Smooth muscle cell (in vitro differentiated cells): Measurements from ENCODE around the gene ME3. TPM values are rescaled to one million over a fixed set of nuclear protein-coding genes. Genes with fewer than 3 reads are reported as not detected.
"Not testable (repeated sequence)": the region's sequence is repeated elsewhere in the genome, so short reads cannot be mapped to it uniquely, and the experiment has no call there.

Source experiments
- DNase-seq: peaks from one replicate; lab custom pipeline; 2025; ENCODE audit not compliant: unreplicated experiment; lab: John Stamatoyannopoulos, UW
- H2AFZ ChIP-seq: fragments of 200-600 bp; sonication (generic); 2 replicates; pipeline ENCODE4 v1.6.0; 2016; ENCODE audit warnings: antibody characterized with exemption, low read depth, mild to moderate bottlenecking
- H3F3A ChIP-seq: fragments of 200-600 bp; sonication (generic); 2 replicates; pipeline ENCODE4 v1.6.0; 2017; ENCODE audit warnings: antibody characterized with exemption, low read depth
- H3K27ac ChIP-seq: fragments of 200-600 bp; sonication (generic); 2 replicates; pipeline ENCODE4 v1.5.1; 2016; ENCODE audit warnings: low read depth, mild to moderate bottlenecking
- H3K27me3 ChIP-seq: fragments of 200-600 bp; sonication (generic); 2 replicates; pipeline ENCODE4 v1.6.1; 2016; ENCODE audit warnings: low read depth, mild to moderate bottlenecking
- H3K36me3 ChIP-seq: fragments of 200-600 bp; sonication (generic); 2 replicates; pipeline ENCODE4 v1.5.1; 2016; ENCODE audit warnings: low read depth
- H3K4me1 ChIP-seq: fragments of 200-600 bp; sonication (generic); 2 replicates; pipeline ENCODE4 v1.5.1; 2016; ENCODE audit warnings: low read depth
- H3K4me2 ChIP-seq: fragments of 200-600 bp; sonication (generic); 2 replicates; pipeline ENCODE4 v1.6.0; 2016; ENCODE audit warnings: mild to moderate bottlenecking
- H3K4me3 ChIP-seq: fragments of 200-600 bp; sonication (generic); 2 replicates; pipeline ENCODE4 v1.5.1; 2016; ENCODE audit warnings: mild to moderate bottlenecking
- H3K79me2 ChIP-seq: fragments of 200-600 bp; sonication (generic); 2 replicates; pipeline ENCODE4 v1.6.0; 2016; ENCODE audit warnings: low read depth, mild to moderate bottlenecking
- H3K9ac ChIP-seq: fragments of 200-600 bp; sonication (generic); 2 replicates; pipeline ENCODE4 v1.6.0; 2016; ENCODE audit warnings: low read depth
- H3K9me3 ChIP-seq: fragments of 200-600 bp; sonication (generic); replicated peaks from 2 replicates; pipeline ENCODE4 v1.5.1; 2016; ENCODE audit warnings: low read depth
- H4K20me1 ChIP-seq: fragments of 200-600 bp; sonication (generic); 2 replicates; pipeline ENCODE4 v1.6.0; 2016; ENCODE audit warnings: low read depth
- WGBS: methylation state at CpG from one replicate; pipeline ENCODE4 v1.1.7; 2016; ENCODE audit warnings: low lambda C conversion rate; 5-methylcytosine and 5-hydroxymethylcytosine counted together
- polyA plus RNA-seq: library from polyadenylated mRNA; unstranded; fragments of >200 nt; fragmentation: Nextera tagmentation; extraction: Ambion mirVana; gene quantifications from 2 replicates; pipeline ENCODE4 v1.2.1, GENCODE V29; 2016
- total RNA-seq: library from RNA; depleted of rRNA; stranded (reverse); fragments of >200 nt; gene quantifications from 2 replicates; pipeline ENCODE4 v1.2.3, GENCODE V29; 2014
- TF ChIP-seq, protein P1 (sequence below): fragments of 200-600 bp; sonication (generic); IDR thresholded peaks from 2 replicates; pipeline ENCODE4 v1.5.1; 2017; ENCODE audit warnings: borderline replicate concordance, mild to moderate bottlenecking, antibody characterized with exemption; ENCODE audit not compliant: insufficient read depth, poor library complexity, severe bottlenecking

The ME3 gene
- total and polyA plus RNA-seq, 2 experiments from 2014 or later, result 4.2 to 8.4 TPM

DNA sequence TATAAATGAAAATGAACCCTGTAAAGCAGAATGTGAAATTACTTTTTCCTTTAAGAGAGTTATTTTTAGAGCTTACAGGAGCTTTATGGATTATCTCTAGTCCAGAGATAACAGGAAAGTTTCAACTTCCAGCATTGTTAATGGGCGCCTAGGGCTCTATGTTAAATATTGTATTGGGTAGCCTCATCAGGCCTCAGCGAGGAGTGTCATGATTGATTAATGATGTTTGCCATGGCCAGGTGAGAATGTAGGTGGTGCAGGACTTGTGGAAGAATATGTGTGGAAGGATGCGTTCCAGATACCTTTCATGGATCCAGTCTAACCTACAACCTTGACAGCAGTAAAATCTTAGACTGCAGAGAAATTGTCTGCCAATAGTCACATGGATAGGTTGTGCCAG, 50.6 kb downstream of the ME3 start:
- Histone ChIP-seq H3K4me1 (peaks cover 9% of the 10 kb centered on the region), H4K20me1 (no peaks in the 10 kb centered on the region), H3K4me3 (no peak overlapping the region), H3K9me3 (no peaks in the 10 kb centered on the region), H3K9ac (no peak overlapping the region), H3K36me3 (no peaks in the 10 kb centered on the region), H3K27ac (peak overlapping the region; percentile 49), H3K27me3 (no peaks in the 10 kb centered on the region), H2AFZ (no peak overlapping the region), H3K79me2 (no peaks in the 10 kb centered on the region), H3F3A (no peaks in the 10 kb centered on the region), H3K4me2 (peak overlapping the region; percentile 37)
- WGBS, result 75% methylated on average over 3 of the region's 3 CpGs
- TF ChIP-seq, protein P1, sequence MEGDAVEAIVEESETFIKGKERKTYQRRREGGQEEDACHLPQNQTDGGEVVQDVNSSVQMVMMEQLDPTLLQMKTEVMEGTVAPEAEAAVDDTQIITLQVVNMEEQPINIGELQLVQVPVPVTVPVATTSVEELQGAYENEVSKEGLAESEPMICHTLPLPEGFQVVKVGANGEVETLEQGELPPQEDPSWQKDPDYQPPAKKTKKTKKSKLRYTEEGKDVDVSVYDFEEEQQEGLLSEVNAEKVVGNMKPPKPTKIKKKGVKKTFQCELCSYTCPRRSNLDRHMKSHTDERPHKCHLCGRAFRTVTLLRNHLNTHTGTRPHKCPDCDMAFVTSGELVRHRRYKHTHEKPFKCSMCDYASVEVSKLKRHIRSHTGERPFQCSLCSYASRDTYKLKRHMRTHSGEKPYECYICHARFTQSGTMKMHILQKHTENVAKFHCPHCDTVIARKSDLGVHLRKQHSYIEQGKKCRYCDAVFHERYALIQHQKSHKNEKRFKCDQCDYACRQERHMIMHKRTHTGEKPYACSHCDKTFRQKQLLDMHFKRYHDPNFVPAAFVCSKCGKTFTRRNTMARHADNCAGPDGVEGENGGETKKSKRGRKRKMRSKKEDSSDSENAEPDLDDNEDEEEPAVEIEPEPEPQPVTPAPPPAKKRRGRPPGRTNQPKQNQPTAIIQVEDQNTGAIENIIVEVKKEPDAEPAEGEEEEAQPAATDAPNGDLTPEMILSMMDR, result no peak
- DNase-seq, result no peak

DNA sequence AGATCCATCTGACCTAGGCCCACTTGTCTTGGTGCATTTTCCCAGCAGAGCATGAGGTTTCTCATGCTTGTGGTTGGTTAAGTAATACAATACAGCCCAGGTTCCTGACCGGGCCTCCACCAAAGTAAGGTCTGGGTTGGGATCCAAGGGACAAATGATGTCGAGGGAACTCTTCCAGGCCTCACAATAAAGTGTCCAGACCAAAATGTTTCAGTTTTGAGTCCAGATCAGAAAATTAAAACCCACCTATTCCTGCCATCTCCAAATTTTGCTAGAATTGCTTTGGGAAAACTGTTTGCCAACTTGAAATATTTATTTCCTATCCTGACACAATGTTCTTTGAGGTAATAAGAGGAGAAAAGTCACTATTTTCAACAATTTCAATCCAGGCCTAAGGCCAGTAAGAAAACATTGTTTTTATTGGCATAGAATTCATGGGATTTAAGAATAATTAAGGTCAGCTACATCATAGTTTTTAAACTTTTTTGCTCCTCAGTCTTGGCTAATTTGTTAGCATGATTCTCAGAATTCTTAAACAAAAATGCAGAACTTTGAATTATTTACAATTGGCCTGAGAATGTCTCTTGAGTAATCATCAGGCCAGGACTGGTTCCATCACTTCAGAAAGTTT, 51.4 kb downstream of the ME3 start:
- no peaks in the 10 kb centered on the region for H3K27me3 ChIP-seq
- peaks cover 9% of the 10 kb centered on the region for H3K4me1 ChIP-seq
- no peaks in the 10 kb centered on the region for H3K79me2 ChIP-seq
- H3K9me3 ChIP-seq, result no peaks in the 10 kb centered on the region
- peak overlapping the region; percentile 49 for H3K27ac ChIP-seq
- no peaks in the 10 kb centered on the region for H4K20me1 ChIP-seq
- TF ChIP-seq, protein P1, result no peak
- H2AFZ ChIP-seq, result peak overlapping the region; percentile 44
- H3K9ac ChIP-seq, result no peak overlapping the region
- 74% methylated on average over 2 of the region's 2 CpGs for WGBS
- no peaks in the 10 kb centered on the region for H3F3A ChIP-seq
- H3K36me3 ChIP-seq, result no peaks in the 10 kb centered on the region
- H3K4me2 ChIP-seq, result peak overlapping the region; percentile 37
- DNase-seq, result no peak
- H3K4me3 ChIP-seq, result no peak overlapping the region

DNA sequence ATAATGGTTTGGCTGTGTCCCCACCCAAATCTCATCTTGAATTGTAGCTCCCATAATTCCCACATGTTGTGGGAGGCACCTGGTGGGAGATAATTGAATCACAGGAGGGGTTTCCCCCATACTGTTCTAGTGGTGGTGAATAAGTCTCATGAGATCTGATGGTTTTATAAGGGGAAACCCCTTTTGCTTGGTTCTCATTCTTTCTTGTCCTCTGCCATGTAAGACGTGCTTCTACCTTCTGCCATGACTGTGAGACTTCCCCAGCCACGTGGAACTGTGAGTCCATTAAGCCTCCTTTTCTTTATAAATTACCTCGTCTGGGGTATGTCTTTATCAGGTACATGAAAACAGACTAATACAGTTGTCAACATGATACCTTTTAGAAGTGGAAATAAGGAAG, 53.0 kb downstream of the ME3 start:
- H3K4me3 ChIP-seq, H3K36me3 ChIP-seq, DNase-seq, H3K9ac ChIP-seq, H4K20me1 ChIP-seq, H3K4me2 ChIP-seq, H2AFZ ChIP-seq, H3K79me2 ChIP-seq, H3K27ac ChIP-seq, H3F3A ChIP-seq, H3K9me3 ChIP-seq, H3K4me1 ChIP-seq, H3K27me3 ChIP-seq: not testable (repeated sequence)
- 94% methylated on average over 3 of the region's 3 CpGs for WGBS

DNA sequence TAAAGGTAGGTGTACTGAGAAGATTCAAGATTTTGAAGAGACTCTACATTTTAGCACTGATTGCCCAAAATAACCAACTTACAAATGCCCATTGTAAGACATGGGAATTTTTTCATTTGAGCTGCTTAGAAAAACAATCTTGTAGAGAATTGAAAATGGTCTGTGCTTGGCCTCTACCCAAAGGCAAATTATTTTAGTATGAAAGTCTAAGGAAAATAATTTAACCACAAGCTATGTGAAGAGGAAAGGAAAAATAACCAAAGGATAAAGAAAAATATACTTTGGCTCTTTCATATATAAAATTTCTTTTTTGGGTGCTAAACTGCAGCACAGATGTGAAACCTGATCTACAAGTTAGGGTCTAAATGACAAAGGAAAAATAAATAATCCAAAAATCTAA, 54.9 kb downstream of the ME3 start:
- Histone ChIP-seq H3K36me3 (no peaks in the 10 kb centered on the region), H3F3A (no peaks in the 10 kb centered on the region), H3K27me3 (no peaks in the 10 kb centered on the region), H3K4me2 (no peak overlapping the region), H3K27ac (no peak overlapping the region), H3K79me2 (no peaks in the 10 kb centered on the region), H4K20me1 (no peaks in the 10 kb centered on the region), H3K4me3 (no peak overlapping the region), H3K4me1 (peaks cover 9% of the 10 kb centered on the region), H2AFZ (no peak overlapping the region), H3K9ac (no peak overlapping the region), H3K9me3 (peaks cover 3% of the 10 kb centered on the region)
- TF ChIP-seq, protein P1, result no peak
- no peak for DNase-seq
